SK-N-SH (cell line): Measurements from ENCODE around the gene PLA2G4C. TPM values are rescaled to one million over a fixed set of nuclear protein-coding genes. Genes with fewer than 3 reads are reported as not detected.

Experiments
- CTCF ChIA-PET: fragments of 300-600, 350-600 bp; formaldehyde crosslinking; extraction: SDS; loops from one replicate; lab custom pipeline; 2021; lab: Yijun Ruan, JAX
- POLR2A ChIA-PET: fragments of 350-600 bp; sonication (Branson Sonifier 250); formaldehyde crosslinking; extraction: SDS; loops from one replicate; lab custom pipeline; 2020; ENCODE audit warnings: antibody characterized with exemption, inconsistent platforms; lab: Yijun Ruan, JAX
- DNase-seq: peaks from one replicate; pipeline ENCODE4 v3.0.0; 2012
- H2AFZ ChIP-seq: fragments of 200-600 bp; sonication (generic); 2 replicates; pipeline ENCODE4 v1.8.1; 2016; ENCODE audit warnings: antibody characterized with exemption, mild to moderate bottlenecking, low read depth
- H3F3A ChIP-seq: fragments of 200-600 bp; sonication (generic); replicated peaks from 2 replicates; pipeline ENCODE3; 2016; ENCODE audit warnings: antibody characterized with exemption, mild to moderate bottlenecking; ENCODE audit not compliant: insufficient read depth
- H3K27ac ChIP-seq, 2 experiments: fragments of 200-500 bp in 1 of 2; fragments of 200-600 bp in 1 of 2; sonication (Bioruptor generic) in 1 of 2; sonication (generic), shearing (Covaris generic) in 1 of 2; 2 replicates each; pipeline versions ENCODE4 v1.5.1 to v1.6.1; 2014 to 2016; ENCODE audit warnings: low read depth in 2 of 2, inconsistent platforms in 1 of 2, low read length in 1 of 2, mild to moderate bottlenecking in 1 of 2, mixed read lengths in 1 of 2
- H3K27me3 ChIP-seq: fragments of 200-600 bp; sonication (generic), shearing (Covaris generic); 2 replicates; pipeline ENCODE4 v1.6.1; 2016; ENCODE audit warnings: mixed run types; ENCODE audit not compliant: insufficient read depth
- H3K36me3 ChIP-seq, 2 experiments: fragments of 200-500 bp in 1 of 2; fragments of 200-600 bp in 1 of 2; sonication (Bioruptor generic) in 1 of 2; sonication (generic) in 1 of 2; replicated peaks in 1 of 2; 2 replicates each; pipeline versions ENCODE3 to v1.5.1; 2014 to 2016; ENCODE audit warnings: low read length in 1 of 2, mild to moderate bottlenecking in 1 of 2; ENCODE audit not compliant: insufficient read depth in 2 of 2, control insufficient read depth in 1 of 2
- H3K4me1 ChIP-seq, 2 experiments: fragments of 200-500 bp in 1 of 2; fragments of 200-600 bp in 1 of 2; sonication (Bioruptor generic) in 1 of 2; sonication (generic), shearing (Covaris generic) in 1 of 2; 2 replicates each; pipeline versions ENCODE4 v1.5.1 to v1.6.1; 2014 to 2016; ENCODE audit warnings: low read depth in 1 of 2, low read length in 1 of 2, mixed run types in 1 of 2; ENCODE audit not compliant: insufficient read depth in 2 of 2, control insufficient read depth in 1 of 2
- H3K4me2 ChIP-seq: fragments of 200-600 bp; sonication (generic), shearing (Covaris generic); 2 replicates; pipeline ENCODE4 v1.6.1; 2017; ENCODE audit warnings: mixed run types
- H3K4me3 ChIP-seq, 2 experiments: fragments of 200-500 bp in 1 of 2; fragments of 200-600 bp in 1 of 2; sonication (Bioruptor generic) in 1 of 2; sonication (generic), shearing (Covaris generic) in 1 of 2; 2 replicates each; pipeline versions ENCODE4 v1.5.1 to v1.8.1; 2014 to 2016; ENCODE audit warnings: low read depth in 2 of 2, inconsistent platforms in 1 of 2, low read length in 1 of 2, mild to moderate bottlenecking in 1 of 2, mixed read lengths in 1 of 2, moderate library complexity in 1 of 2
- H3K79me2 ChIP-seq: fragments of 200-600 bp; sonication (generic); 2 replicates; pipeline ENCODE4 v1.8.1; 2017; ENCODE audit warnings: mild to moderate bottlenecking; ENCODE audit not compliant: insufficient read depth
- H3K9ac ChIP-seq: fragments of 200-600 bp; sonication (generic); 2 replicates; pipeline ENCODE4 v1.6.1; 2017; ENCODE audit warnings: mixed run types
- H3K9me2 ChIP-seq: fragments of 200-600 bp; sonication (generic); 2 replicates; pipeline ENCODE4 v1.6.1; 2017; ENCODE audit warnings: mixed run types
- H3K9me3 ChIP-seq: fragments of 200-600 bp; sonication (generic); 2 replicates; pipeline ENCODE4 v1.6.1; 2017; ENCODE audit warnings: mixed run types, mild to moderate bottlenecking, moderate library complexity
- H4K20me1 ChIP-seq: fragments of 200-600 bp; sonication (generic); 2 replicates; pipeline ENCODE4 v1.6.1; 2017; ENCODE audit warnings: mild to moderate bottlenecking, mixed run types; ENCODE audit not compliant: insufficient read depth
- CHD2 ChIP-seq: fragments of 150-350 bp; IDR thresholded peaks from 2 replicates; pipeline ENCODE4 v1.6.1; 2018; ENCODE audit warnings: low read length; ENCODE audit not compliant: partially characterized antibody
- ELF1 ChIP-seq: IDR thresholded peaks from 2 replicates; pipeline ENCODE4 v1.4.0; 2012
- EP300 ChIP-seq, 2 experiments: IDR thresholded peaks; 2 replicates each; pipeline versions ENCODE4 v1.4.0 to v1.6.1; 2012; ENCODE audit warnings: borderline replicate concordance in 1 of 2, low read depth in 1 of 2, low read length in 1 of 2
- EZH2phosphoT487 ChIP-seq: fragments of 200-600 bp; sonication (generic); IDR thresholded peaks from 2 replicates; pipeline ENCODE4 v1.6.1; 2017; ENCODE audit warnings: low read depth, mixed run types, mild to moderate bottlenecking, antibody characterized with exemption, moderate library complexity, borderline replicate concordance
- FOXJ3 ChIP-seq: sonication (generic); formaldehyde crosslinking; IDR thresholded peaks from 2 replicates; pipeline ENCODE4 v1.5.1; 2020; ENCODE audit warnings: mild to moderate bottlenecking, missing genetic modification reagents
- FOXM1 ChIP-seq: IDR thresholded peaks from 2 replicates; pipeline ENCODE4 v1.4.0; 2012; ENCODE audit warnings: low read depth, mild to moderate bottlenecking
- GABPA ChIP-seq: IDR thresholded peaks from 2 replicates; pipeline ENCODE4 v1.4.0; 2012; ENCODE audit warnings: low read depth, mild to moderate bottlenecking
- GATA2 ChIP-seq: sonication (generic); formaldehyde crosslinking; IDR thresholded peaks from 2 replicates; pipeline ENCODE4 v1.5.0; 2020; ENCODE audit warnings: mild to moderate bottlenecking, missing genetic modification reagents
- JUND ChIP-seq: IDR thresholded peaks from 2 replicates; pipeline ENCODE4 v1.4.0; 2012
- NRF1 ChIP-seq: IDR thresholded peaks from 2 replicates; pipeline ENCODE4 v1.6.1; 2012; ENCODE audit warnings: low read depth, mild to moderate bottlenecking, low read length
- POLR2AphosphoS5 ChIP-seq: IDR thresholded peaks from 2 replicates; pipeline ENCODE4 v1.6.1; 2012; ENCODE audit warnings: low read depth, low read length
- RAD21 ChIP-seq: IDR thresholded peaks from 2 replicates; pipeline ENCODE4 v1.6.1; 2012; ENCODE audit warnings: mild to moderate bottlenecking, low read length
- RCOR1 ChIP-seq: fragments of 150-350 bp; IDR thresholded peaks from 2 replicates; pipeline ENCODE4 v1.6.1; 2017; ENCODE audit warnings: antibody characterized with exemption, low read length
- RFX5 ChIP-seq: IDR thresholded peaks from 2 replicates; pipeline ENCODE4 v1.6.1; 2012; ENCODE audit warnings: mild to moderate bottlenecking, improper control_type of control experiment, low read length
- RXRA ChIP-seq: IDR thresholded peaks from 2 replicates; pipeline ENCODE4 v1.4.0; 2012; ENCODE audit warnings: low read depth, mild to moderate bottlenecking, borderline replicate concordance
- SIN3A ChIP-seq: IDR thresholded peaks from 2 replicates; pipeline ENCODE4 v1.6.1; 2012; ENCODE audit warnings: low read depth, mild to moderate bottlenecking, low read length, moderate library complexity, borderline replicate concordance
- TAF1 ChIP-seq: IDR thresholded peaks from 2 replicates; pipeline ENCODE4 v1.6.1; 2012; ENCODE audit warnings: low read depth, mild to moderate bottlenecking, low read length, moderate library complexity, borderline replicate concordance
- TCF12 ChIP-seq: IDR thresholded peaks from 2 replicates; pipeline ENCODE4 v1.4.0; 2012
- WGBS: methylation state at CpG from one replicate; pipeline ENCODE4 v1.1.6; 2017; ENCODE audit warnings: low lambda C conversion rate; 5-methylcytosine and 5-hydroxymethylcytosine counted together
- polyA plus RNA-seq, 3 experiments: library from polyadenylated mRNA; depleted of rRNA; stranded (reverse); fragments of >200 nt; gene quantifications; 2 replicates each; pipeline ENCODE4 v1.2.3, GENCODE V29; 2012
- TF ChIP-seq, protein P1 (sequence below): IDR thresholded peaks from 2 replicates; pipeline ENCODE4 v1.4.0; 2012; ENCODE audit warnings: low read depth, borderline replicate concordance
- TF ChIP-seq, protein P2 (sequence below): IDR thresholded peaks from 2 replicates; pipeline ENCODE4 v1.4.0; 2012; ENCODE audit warnings: low read depth, borderline replicate concordance
- TF ChIP-seq, protein P3 (sequence below): IDR thresholded peaks from 2 replicates; pipeline ENCODE4 v1.6.1; 2012; ENCODE audit warnings: mild to moderate bottlenecking, low read depth, low read length, moderate library complexity
- TF ChIP-seq, protein P4 (sequence below): IDR thresholded peaks from 2 replicates; pipeline ENCODE4 v1.4.0; 2012; ENCODE audit warnings: low read depth

Gene PLA2G4C
- polyA plus RNA-seq, 1 of the 3 experiments (the other 2 are of a cell fraction) = 6.1 TPM

DNA sequence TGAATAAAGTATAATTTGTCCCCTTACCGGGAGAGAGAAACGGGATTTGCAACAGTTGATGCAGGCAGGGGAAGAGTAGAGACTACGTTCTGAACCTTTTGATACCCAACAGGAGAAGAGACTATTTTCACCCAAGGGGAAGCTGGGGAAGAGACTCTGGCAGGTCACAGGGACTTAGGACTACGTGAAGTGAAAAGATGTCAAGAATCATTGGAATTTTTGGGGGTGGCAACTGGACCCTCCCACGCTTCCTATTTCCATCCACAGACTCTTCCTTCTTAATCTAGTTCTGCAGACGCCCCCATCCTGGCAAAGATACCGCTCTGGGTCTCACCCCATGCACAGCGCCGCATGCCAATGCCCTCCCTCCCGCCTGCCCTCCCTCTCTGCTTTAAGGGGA is 80.5 kb downstream of the PLA2G4C start:
- H3K36me3 ChIP-seq = no peaks in the 10 kb centered on the region
- WGBS = 10% methylated on average over 9 of the region's 10 CpGs
- CTCF ChIA-PET = no interaction called here

DNA sequence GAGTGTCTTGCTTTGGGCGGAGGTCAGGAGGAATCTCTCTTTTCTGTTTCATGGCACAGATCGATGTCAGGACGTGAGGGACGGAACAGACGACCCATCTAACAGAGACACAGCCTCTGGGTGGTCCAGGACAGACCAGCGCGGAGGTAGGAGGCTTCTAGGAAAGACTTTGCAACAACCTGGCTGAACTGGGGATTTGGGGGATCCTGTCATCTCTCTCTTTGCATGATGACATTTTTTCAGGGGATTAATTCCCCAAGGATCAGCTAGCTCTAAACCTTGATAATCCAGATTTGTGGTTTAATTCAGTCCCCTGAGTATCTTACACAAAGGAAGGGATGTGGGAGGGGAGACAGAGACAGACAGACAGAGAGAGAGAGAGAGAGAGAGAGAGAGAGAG is 81.2 kb downstream of the PLA2G4C start:
- ChIA-PET CTCF (no interaction called here), POLR2A (no interaction called here)
- Histone ChIP-seq H3K27ac (no peak overlapping the region), H3K9me2 (no peaks in the 10 kb centered on the region), H3K27me3 (peaks cover 55% of the 10 kb centered on the region), H3K4me2 (no peak overlapping the region), H3K9ac (no peak overlapping the region), H3K4me1 (no peaks in the 10 kb centered on the region), H3K36me3 (no peaks in the 10 kb centered on the region), H2AFZ (0 out of 2 replicates have a peak overlapping the region, but pooled peaks have one; percentile 16), H3K9me3 (no peaks in the 10 kb centered on the region), H3K4me3 (no peak overlapping the region), H3F3A (no peaks in the 10 kb centered on the region), H3K79me2 (no peaks in the 10 kb centered on the region), H4K20me1 (no peaks in the 10 kb centered on the region)
- TF ChIP-seq CHD2 = no peak
- no peak for TF ChIP-seq TAF1
- no peak for TF ChIP-seq EP300 (IDR thresholded peaks at IDR 0.05; ENCODE audit: borderline replicate concordance in 1 of 2, low read depth in 1 of 2, low read length in 1 of 2)
- no peak for TF ChIP-seq RFX5
- no peak for TF ChIP-seq RXRA
- no peak for TF ChIP-seq NRF1
- TF ChIP-seq ELF1 = no peak
- no peak for TF ChIP-seq SIN3A
- TF ChIP-seq FOXM1 = no peak
- TF ChIP-seq, protein P1, sequence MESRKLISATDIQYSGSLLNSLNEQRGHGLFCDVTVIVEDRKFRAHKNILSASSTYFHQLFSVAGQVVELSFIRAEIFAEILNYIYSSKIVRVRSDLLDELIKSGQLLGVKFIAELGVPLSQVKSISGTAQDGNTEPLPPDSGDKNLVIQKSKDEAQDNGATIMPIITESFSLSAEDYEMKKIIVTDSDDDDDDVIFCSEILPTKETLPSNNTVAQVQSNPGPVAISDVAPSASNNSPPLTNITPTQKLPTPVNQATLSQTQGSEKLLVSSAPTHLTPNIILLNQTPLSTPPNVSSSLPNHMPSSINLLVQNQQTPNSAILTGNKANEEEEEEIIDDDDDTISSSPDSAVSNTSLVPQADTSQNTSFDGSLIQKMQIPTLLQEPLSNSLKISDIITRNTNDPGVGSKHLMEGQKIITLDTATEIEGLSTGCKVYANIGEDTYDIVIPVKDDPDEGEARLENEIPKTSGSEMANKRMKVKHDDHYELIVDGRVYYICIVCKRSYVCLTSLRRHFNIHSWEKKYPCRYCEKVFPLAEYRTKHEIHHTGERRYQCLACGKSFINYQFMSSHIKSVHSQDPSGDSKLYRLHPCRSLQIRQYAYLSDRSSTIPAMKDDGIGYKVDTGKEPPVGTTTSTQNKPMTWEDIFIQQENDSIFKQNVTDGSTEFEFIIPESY = no peak
- no peak for TF ChIP-seq JUND
- no peak for TF ChIP-seq POLR2AphosphoS5
- TF ChIP-seq GABPA = no peak
- no peak for TF ChIP-seq RAD21
- no peak for DNase-seq
- 10% methylated on average over 7 of the region's 7 CpGs for WGBS

More for the DNA sequence above, 80.5 kb downstream of the PLA2G4C start:
- H3K4me2 ChIP-seq = no peak overlapping the region
- no peaks in the 10 kb centered on the region for H3K9me3 ChIP-seq
- H3F3A ChIP-seq = no peaks in the 10 kb centered on the region
- peaks cover 49% of the 10 kb centered on the region for H3K27me3 ChIP-seq
- H4K20me1 ChIP-seq = no peaks in the 10 kb centered on the region
- no peaks in the 10 kb centered on the region for H3K9me2 ChIP-seq
- POLR2A ChIA-PET = no interaction called here
- TF ChIP-seq RXRA = no peak
- no peak for TF ChIP-seq JUND
- TF ChIP-seq, protein P2, sequence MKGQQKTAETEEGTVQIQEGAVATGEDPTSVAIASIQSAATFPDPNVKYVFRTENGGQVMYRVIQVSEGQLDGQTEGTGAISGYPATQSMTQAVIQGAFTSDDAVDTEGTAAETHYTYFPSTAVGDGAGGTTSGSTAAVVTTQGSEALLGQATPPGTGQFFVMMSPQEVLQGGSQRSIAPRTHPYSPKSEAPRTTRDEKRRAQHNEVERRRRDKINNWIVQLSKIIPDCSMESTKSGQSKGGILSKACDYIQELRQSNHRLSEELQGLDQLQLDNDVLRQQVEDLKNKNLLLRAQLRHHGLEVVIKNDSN = no peak
- TF ChIP-seq EZH2phosphoT487 = no peak
- no peak for TF ChIP-seq RCOR1
- TF ChIP-seq, protein P3, sequence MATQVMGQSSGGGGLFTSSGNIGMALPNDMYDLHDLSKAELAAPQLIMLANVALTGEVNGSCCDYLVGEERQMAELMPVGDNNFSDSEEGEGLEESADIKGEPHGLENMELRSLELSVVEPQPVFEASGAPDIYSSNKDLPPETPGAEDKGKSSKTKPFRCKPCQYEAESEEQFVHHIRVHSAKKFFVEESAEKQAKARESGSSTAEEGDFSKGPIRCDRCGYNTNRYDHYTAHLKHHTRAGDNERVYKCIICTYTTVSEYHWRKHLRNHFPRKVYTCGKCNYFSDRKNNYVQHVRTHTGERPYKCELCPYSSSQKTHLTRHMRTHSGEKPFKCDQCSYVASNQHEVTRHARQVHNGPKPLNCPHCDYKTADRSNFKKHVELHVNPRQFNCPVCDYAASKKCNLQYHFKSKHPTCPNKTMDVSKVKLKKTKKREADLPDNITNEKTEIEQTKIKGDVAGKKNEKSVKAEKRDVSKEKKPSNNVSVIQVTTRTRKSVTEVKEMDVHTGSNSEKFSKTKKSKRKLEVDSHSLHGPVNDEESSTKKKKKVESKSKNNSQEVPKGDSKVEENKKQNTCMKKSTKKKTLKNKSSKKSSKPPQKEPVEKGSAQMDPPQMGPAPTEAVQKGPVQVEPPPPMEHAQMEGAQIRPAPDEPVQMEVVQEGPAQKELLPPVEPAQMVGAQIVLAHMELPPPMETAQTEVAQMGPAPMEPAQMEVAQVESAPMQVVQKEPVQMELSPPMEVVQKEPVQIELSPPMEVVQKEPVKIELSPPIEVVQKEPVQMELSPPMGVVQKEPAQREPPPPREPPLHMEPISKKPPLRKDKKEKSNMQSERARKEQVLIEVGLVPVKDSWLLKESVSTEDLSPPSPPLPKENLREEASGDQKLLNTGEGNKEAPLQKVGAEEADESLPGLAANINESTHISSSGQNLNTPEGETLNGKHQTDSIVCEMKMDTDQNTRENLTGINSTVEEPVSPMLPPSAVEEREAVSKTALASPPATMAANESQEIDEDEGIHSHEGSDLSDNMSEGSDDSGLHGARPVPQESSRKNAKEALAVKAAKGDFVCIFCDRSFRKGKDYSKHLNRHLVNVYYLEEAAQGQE = no peak
- no peak for TF ChIP-seq GATA2 (CRISPR knock-in tag)
- TF ChIP-seq, protein P4, sequence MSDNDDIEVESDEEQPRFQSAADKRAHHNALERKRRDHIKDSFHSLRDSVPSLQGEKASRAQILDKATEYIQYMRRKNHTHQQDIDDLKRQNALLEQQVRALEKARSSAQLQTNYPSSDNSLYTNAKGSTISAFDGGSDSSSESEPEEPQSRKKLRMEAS = no peak
- no peak for TF ChIP-seq POLR2AphosphoS5
- TF ChIP-seq TCF12 = no peak
- no peak for TF ChIP-seq RAD21
- TF ChIP-seq FOXJ3 (CRISPR knock-in tag) = no peak
- TF ChIP-seq FOXM1 = no peak
- H3K27ac ChIP-seq = no peak overlapping the region
- no peaks in the 10 kb centered on the region for H3K79me2 ChIP-seq
- no peak for DNase-seq
- no peak overlapping the region for H3K9ac ChIP-seq
- H3K4me1 ChIP-seq = no peaks in the 10 kb centered on the region
- H2AFZ ChIP-seq = no peak overlapping the region
- H3K4me3 ChIP-seq = 0 out of 4 replicates have a peak overlapping the region, but pooled peaks of 1 of the 2 experiments have one; percentile 37
